ENCODE measurements around the gene SLC25A25.

SLC25A25 gene

DNA sequence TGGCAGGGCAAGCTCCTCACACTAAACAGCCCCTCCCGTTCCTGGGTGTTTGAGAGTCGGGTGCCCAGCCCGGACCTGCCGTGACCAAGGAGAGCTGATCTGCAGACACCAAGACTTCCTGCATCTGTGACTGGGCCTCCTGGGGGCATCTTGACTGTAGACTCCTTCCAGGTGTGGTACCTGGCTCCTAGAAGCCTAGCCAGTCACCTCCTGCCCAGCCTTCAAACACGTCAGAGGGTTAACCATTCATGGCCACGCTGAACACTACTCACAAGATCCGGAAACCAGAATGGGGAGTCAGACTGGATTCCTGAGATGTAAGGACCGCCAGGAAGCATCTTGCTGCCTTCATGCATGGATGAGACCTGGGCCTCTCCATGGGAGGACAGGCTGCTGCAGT lies 77.5 kb downstream of the SLC25A25 start:
- DNase-seq (ENCODE audit: low spot score): no peak

DNA sequence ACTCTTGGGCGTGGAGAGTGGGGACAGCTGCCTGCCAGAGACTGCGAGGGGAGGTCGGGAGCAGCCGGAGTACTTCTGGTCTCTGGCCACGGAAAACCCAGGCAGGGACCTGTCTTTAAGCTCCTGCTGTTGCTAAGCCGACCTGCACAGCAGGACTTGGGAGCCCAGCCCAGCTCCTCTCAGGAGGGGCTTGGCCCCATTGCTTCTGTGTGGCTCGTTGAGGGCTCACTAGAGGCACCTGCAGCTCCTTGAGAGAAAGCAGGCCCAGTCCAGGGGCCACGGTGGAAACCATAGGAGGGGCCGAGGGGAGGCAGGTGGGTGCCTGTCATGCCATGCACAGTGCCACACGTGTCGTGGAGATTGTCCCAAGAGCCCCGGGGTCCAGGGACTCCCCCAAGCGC lies 77.9 kb downstream of the SLC25A25 start:
- DNase-seq (ENCODE audit: low spot score): no peak

DNA sequence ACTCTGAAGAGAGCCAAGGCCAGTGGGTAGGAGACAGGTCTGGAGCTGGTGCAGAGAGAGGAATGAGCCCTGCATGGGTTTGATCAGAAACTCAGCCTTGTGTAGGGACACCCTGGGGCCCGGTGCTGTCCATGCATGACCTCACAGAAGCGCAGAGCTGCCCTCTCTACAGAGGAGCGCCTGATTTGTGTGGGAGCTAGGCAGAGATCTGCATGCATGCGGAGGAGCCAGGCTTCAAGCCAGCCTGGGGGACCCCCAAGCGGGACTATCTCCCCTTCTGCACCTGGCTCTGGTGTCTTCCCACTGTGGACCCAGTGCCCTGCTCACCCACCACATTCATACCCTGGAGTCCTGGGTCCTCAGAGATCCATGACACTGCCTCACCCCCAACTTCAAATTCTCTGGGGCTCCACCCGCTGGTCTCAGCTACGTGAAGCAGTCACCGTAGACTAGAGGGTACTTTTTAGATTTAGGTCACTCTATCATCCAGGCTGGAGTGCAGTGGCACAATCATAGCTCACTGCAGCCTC lies 78.6 kb downstream of the SLC25A25 start:
- DNase-seq (ENCODE audit: low spot score): no peak

DNA sequence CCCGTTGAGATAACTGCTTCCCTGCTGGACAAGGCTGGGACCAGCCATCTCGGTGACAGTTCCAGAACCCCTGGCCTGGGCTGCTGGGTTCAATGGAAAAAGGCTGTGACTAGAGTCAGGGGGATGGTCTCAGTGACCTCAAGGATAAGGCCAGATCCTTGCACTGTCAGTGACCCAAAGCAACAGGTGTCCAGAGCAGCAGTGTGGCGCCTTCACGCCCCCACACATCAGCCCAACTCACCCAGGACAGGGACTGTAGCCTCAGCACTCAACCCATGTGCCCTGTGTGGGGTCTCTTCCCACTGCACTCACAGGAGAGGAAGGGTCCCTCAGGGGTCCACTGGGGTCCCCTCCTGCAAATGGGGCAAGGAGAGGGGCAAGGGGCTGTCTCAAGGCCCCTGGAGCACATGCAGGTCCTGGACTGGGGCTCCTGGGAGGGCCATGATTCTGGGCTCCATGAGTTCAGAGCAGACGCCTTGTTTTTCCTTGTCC lies 80.5 kb downstream of the SLC25A25 start:
- DNase-seq (ENCODE audit: low spot score): no peak

DNA sequence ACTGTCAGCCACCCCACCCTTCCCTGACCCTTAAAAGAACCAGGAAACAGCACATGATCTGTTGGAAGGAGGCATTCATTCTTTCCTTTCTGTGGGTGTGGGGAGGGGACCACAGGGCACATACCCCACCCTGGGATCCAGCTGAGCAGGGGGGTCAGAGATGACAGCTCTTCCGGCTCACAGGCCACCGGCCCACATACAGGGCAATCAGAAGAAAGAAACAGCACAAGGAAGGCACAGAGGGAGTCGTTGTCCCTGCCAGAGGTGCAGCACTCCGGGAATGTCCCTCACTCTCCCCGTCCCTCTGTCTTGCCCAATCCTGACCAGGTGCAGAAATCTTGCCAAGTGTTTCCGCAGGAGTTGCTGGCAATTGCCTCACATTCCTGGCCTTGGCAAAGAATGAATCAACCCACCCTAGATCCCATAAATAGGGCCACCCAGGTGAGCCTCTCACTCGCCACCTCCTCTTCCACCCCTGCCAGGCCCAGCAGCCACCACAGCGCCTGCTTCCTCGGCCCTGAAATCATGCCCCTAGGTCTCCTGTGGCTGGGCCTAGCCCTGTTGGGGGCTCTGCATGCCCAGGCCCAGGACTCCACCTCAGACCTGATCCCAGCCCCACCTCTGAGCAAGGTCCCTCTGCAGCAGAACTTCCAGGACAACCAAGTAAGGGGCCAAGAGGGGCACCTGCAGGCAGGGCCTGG lies 81.1 kb downstream of the SLC25A25 start, which contains the start of gene LCN2:
Gene LCN2, plus strand, starts transcription at position 453 of the 701 bp plus-strand sequence. Its CDS starts 73 bp downstream, at position 526.
- DNase-seq (ENCODE audit: low spot score): no peak

DNA sequence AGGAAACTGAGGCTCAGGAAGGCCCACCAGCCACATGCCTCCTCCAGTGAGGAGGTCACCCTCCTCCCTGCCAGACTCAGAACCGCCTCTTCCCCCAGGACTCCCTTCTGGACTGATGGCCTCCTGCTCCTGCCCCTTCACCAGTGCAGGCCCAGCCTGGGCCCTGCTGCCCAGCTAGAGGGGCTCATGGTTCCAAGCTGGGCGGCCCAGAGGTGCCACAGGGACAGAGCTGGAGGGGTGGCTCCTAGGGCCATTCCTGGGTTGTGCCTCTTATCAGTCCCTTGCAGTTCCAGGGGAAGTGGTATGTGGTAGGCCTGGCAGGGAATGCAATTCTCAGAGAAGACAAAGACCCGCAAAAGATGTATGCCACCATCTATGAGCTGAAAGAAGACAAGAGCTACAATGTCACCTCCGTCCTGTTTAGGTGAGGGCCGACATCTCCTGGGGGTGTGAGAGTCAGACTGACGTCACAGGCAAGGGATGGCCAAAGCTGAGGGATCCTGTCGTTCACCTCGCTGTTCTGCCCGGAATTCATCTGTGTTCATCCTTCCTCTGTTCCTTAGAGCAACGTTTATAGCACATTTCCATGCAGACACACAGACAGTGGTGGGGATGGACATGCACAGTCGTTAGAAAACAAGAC lies 82.0 kb downstream of the SLC25A25 start:
- no peak for DNase-seq (ENCODE audit: low spot score)

DNA sequence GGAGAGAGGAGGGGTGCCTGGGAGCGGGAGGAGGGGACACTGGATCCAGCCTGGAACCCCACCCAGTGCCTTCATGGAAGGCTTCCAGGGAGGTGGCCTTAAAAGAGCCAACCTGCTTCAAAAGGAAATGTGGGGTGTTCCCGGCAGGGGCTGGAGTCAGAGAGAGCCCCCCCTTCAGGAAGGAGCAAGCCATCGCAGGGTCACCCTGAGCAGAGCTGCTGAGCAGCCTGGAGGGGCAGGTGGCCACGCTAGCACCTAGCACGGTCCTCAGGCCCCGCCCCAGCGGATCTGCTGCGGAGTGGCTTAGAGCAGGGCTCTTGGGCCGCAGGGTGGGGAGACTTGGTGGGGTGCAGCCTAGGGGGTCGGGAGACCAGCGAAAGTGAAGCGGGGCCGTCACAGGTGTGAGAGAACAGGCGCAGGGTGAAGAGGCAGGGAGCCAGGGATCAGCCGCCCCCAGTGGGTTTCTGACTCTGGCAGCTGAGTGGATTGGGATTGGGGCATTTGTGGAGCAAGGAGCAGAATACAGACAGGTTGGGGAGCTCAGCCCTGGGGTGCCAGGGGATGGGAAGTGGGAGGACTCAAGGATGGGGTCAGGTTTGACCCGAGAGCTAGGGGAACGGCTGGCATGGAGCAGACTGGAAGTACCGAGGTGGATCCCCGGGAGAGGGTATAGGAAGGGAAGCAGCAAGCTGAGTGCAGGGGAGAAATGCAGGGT lies 82.7 kb downstream of the SLC25A25 start:
- peak; percentile 63 for DNase-seq (ENCODE audit: low spot score)

DNA sequence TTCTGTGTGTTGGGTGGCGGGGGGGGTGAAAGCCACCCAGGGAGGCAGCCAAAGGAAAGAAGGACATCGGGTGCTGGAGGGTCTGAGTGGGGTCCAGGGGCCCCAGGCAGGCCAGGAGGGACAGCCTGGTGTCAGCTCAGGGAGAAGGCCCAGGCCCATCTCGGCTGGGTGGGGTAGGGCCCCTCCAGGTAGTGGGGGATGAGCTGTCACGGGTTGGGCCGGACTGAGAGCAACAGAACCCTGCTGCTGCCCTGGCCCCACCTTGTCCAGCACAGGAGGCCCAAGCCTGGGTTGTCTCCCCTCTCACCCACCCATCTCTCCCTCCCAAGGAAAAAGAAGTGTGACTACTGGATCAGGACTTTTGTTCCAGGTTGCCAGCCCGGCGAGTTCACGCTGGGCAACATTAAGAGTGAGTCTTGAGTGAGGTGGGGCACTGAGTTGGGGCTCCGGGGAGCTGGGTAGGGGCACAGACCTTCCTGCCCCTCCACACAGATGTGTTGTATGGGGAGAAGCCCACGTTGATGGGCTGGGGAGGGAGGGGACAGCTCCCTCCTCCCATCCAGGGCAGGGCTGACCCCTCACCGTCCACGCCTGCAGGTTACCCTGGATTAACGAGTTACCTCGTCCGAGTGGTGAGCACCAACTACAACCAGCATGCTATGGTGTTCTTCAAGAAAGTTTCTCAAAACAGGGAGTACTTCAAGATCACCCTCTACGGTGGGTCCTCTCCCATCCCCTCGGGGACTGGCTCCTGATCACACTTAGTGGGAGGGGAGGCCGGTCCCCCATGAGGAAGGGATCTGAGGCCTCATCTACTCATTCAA lies 83.5 kb downstream of the SLC25A25 start:
- DNase-seq (ENCODE audit: low spot score): no peak

DNA sequence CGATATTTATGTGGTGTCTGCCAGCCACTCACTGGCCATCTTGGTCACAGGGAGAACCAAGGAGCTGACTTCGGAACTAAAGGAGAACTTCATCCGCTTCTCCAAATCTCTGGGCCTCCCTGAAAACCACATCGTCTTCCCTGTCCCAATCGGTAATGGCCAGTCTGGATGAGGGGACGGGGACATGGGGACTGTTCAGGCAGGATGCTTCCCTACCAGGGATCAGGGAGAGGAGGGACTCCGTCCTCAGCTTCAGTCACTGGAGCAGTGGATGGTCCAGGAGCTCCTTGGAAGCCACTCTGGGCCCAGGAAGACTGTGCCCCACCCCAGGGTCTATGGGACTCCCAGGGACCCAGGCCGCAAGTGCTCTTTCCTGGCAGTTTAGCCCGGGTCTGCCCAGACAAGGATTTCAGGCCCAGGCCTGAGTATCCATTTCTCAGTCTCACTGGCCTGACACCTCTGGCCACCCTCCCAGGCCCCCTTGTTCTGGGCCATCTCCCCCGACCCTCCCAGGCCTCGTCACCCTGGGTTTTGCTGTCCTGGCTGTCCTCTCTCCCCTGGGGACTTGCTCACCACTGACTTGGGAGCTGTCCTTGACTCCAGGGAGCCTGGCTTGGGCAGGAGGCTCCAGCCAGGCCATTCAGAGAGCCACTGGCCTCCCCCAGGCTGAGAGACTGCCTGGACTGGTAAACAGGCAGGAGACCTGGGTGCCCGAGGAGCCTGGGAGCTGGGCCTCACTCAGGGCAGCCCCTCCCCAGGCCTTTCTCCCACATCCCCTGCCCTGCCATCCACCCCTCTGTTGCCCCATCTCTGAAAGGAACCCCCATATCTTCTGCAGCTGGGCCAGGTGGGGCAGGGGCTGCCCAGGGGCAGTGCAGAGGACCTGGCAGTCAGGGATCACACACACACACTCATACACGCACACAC lies 84.4 kb downstream of the SLC25A25 start:
- no peak for DNase-seq (ENCODE audit: low spot score)

DNA sequence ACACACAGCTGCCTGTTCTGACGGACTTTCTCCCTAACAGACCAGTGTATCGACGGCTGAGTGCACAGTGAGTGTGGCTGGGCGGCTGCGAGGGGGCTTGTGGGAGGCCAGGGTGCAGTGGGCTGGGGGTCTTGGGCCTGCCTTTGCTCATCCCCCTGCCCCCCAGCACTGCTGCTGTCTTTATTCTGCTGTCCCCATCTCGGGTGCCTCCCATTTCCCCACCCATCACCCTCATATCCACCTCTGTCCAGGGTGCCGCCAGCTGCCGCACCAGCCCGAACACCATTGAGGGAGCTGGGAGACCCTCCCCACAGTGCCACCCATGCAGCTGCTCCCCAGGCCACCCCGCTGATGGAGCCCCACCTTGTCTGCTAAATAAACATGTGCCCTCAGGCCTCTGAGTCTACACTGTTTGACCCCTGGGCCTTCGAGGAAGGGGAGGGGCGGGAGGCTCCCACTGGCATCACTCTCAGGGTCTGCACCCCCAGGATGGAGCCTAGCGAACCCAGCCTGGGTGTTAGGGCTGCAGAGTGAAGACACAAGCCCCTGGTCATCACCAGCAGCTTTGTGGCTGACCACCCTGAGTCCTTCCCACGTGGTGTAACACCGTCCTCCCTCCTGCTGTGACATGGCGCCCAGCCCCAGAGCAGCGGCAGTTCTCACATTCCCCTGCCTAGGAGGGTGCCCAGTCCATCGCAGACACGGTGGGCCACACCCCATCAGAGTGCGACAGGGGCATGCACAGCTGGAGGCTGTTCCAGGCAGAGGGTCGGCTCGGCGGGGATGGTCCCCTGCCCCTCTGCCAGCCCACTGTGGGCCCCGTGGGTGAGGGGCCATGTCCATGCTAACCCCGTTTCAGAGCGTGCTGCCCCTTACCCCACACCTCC lies 85.3 kb downstream of the SLC25A25 start:
- no peak for DNase-seq (ENCODE audit: low spot score)

DNA sequence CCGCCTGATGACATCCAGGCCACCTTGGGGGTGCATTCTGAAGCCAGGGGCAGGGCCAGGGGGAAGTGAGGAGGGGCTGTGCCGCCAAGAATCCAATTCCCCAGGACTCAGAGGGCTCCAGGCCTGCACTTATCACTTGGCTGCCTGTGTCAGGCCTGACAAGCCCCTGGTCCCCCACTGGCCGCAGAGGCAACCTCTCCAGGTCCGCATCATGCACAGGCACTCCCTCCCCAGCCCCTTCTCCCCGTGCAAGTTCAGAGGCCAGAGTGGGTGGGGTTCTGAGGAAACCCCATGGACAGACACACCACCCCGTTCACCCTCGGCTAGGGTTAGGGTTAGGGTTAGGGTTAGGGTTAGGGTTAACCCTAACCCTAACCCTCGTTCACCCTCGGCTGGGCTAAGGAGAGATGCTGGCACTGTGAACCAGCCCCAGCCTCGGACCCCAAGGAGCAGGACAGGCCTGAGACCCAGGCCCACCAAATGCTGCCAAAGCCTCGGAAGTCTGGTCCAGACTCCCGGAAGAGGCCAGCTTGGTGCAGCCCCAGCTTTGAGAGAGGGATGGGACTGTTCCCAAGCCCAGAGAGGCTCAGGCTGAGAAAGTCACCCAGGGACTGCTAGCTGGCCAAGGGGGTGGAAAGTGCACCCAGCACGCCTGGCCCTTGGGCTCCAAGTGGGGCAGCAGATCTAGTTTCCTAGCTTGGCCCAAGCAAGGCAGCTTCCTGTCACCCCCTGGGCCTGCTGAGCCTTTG lies 86.1 kb downstream of the SLC25A25 start:
- no peak for DNase-seq (ENCODE audit: low spot score)

DNA sequence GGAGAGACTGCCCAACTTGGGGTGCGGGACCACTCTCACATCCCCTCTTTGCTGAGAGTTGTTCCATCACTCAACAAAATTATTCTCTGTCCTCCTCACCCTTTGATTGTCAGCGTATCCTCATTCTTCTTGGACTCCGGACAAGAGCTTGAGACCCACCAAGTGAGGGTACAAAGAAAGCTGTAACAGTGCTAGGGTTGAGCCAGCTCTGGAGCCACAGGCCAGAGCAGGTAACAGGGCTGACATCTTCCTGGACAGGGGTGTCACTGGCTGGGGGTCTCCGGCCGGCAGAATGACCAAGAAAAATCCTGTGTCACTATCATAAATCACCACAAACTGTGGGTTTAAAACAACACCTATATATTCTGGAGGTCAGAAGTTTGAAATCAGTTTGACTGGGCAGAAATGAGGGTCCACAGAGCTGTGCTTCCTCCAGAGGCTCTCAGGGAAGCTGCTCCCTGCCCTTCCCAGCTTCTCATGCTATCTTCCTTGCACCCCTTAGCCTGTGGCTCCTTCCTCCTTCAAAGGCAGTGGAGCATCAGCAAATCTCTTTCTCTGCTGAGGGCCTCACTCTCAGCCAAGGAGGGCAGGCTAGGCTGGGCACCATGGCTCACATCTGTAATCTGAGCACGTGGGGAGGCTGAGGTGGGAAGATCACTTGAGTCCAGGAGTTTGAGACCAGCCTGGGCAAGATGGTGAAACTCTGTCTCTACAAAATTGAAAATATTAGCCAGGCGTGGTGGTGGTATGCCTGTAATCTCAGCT lies 87.9 kb downstream of the SLC25A25 start:
- no peak for DNase-seq (ENCODE audit: low spot score)

Measured in NAMALWA (cell line).